GM23338 (cell line): ENCODE results near the gene NKD1.

Experiments used
- CTCF ChIP-seq, 2 experiments: fragments of 200-600 bp in 1 of 2; sonication (generic) in 1 of 2; conservative IDR thresholded peaks; 2 replicates each; pipeline versions ENCODE4 v1.5.1 to v1.6.1; 2016 to 2017; ENCODE audit warnings: antibody characterized with exemption in 2 of 2, low read depth in 2 of 2, mild to moderate bottlenecking in 2 of 2, moderate library complexity in 1 of 2
- EZH2 ChIP-seq: fragments of 200-600 bp; sonication (generic); IDR thresholded peaks from one replicate; pipeline ENCODE4 v1.8.0; 2017; ENCODE audit warnings: antibody characterized with exemption, mild to moderate bottlenecking, low read depth; ENCODE audit not compliant: unreplicated experiment
- EZH2phosphoT487 ChIP-seq: fragments of 200-600 bp; sonication (generic); IDR thresholded peaks from one replicate; pipeline ENCODE4 v1.8.1; 2018; ENCODE audit warnings: antibody characterized with exemption; ENCODE audit not compliant: unreplicated experiment
- POLR2AphosphoS5 ChIP-seq: IDR thresholded peaks from 2 replicates; pipeline ENCODE4 v1.6.1; 2016; ENCODE audit warnings: antibody characterized with exemption, low read depth
- STAT1 ChIP-seq: IDR thresholded peaks from one replicate; pipeline ENCODE4 v1.6.1; 2016; ENCODE audit warnings: antibody characterized with exemption; ENCODE audit not compliant: unreplicated experiment
- ZNF114 ChIP-seq: fragments of 250-450 bp; sonication (Bioruptor Pico); IDR thresholded peaks from 2 replicates; pipeline ENCODE4 v1.5.0; 2020; ENCODE audit warnings: mild to moderate bottlenecking, moderate library complexity

GRCh38 chr16:50690177-50690576 is 142.0 kb downstream of the NKD1 start:
- TF ChIP-seq CTCF (conservative IDR thresholded peaks at IDR 0.05; ENCODE audit: low read depth in 2 of 2) (no peak), STAT1 (no peak), POLR2AphosphoS5 (no peak), ZNF114 (no peak), EZH2 (no peak), EZH2phosphoT487 (no peak)
